Measurements from ENCODE around the gene ZNF718. TPM values are rescaled to one million over a fixed set of nuclear protein-coding genes. Genes with fewer than 3 reads are reported as not detected.

Gene ZNF718
- total RNA-seq, 4 donors from 2014 or later: 4.9 to 9.4 (median 7.3) TPM

- H3K36me3 ChIP-seq: peaks cover 1 to 63% (median 28%) of the 10 kb centered on the region in 4 donors
- TF ChIP-seq POLR2A (IDR thresholded peaks at IDR 0.05): no peak
- TF ChIP-seq EP300 (IDR thresholded peaks at IDR 0.05; ENCODE audit: low read depth): no peak
- no peak for TF ChIP-seq POLR2AphosphoS5 (IDR thresholded peaks at IDR 0.05)
- TF ChIP-seq CTCF (IDR thresholded peaks at IDR 0.05): no peak
- H3K27ac ChIP-seq: no peak overlapping the region
- no peak overlapping the region for H3K4me3 ChIP-seq
- DNase-seq: no peak
- intact Hi-C loops (cut with DNase I; ENCODE audit: low total_unique reads) (no loop called here), in situ Hi-C loops (cut with MboI; ENCODE audit: low pct_ligation_motif_present in 1 of 4, low pct_unique_long_range_greater_than_20kb in 1 of 4, low sequenced_read_pairs in 3 of 4) (no loop called here)
- 100% methylated on average over 1 of the region's 1 CpG for WGBS, 2 donors (ENCODE audit: low coverage in 1 of 2)
- peaks cover 31 to 40% of the 10 kb centered on the region in 2 donors for H3K9me3 ChIP-seq
- no peaks in the 10 kb centered on the region for H3K27me3 ChIP-seq
- no peaks in the 10 kb centered on the region for H3K4me1 ChIP-seq
Measured at GRCh38 chr4:132483-132882, 8.2 kb downstream of the ZNF718 start.

- peaks cover 3 to 89% (median 48%) of the 10 kb centered on the region in 4 donors for H3K36me3 ChIP-seq
- H3K27me3 ChIP-seq: no peaks in the 10 kb centered on the region
- H3K9me3 ChIP-seq: peaks cover 68 to 81% of the 10 kb centered on the region in 2 donors
- intact Hi-C loops (cut with DNase I; ENCODE audit: low total_unique reads): no loop called here
- in situ Hi-C loops (cut with MboI; ENCODE audit: low pct_ligation_motif_present in 1 of 4, low pct_unique_long_range_greater_than_20kb in 1 of 4, low sequenced_read_pairs in 3 of 4): no loop called here
- DNase-seq: no peak
- H3K27ac ChIP-seq: no peak overlapping the region
- TF ChIP-seq EP300 (IDR thresholded peaks at IDR 0.05; ENCODE audit: low read depth): no peak
- TF ChIP-seq POLR2A (IDR thresholded peaks at IDR 0.05): no peak
- no peak for TF ChIP-seq POLR2AphosphoS5 (IDR thresholded peaks at IDR 0.05)
- no peak for TF ChIP-seq CTCF (IDR thresholded peaks at IDR 0.05)
- H3K4me3 ChIP-seq: no peak overlapping the region
- no peaks in the 10 kb centered on the region for H3K4me1 ChIP-seq
- 67 to 83% methylated on average over 3 of the region's 3 CpGs for WGBS, 2 donors (ENCODE audit: low coverage in 1 of 2)
Measured at GRCh38 chr4:138935-139334, 14.6 kb downstream of the ZNF718 start.

GRCh38 chr4:139691-140090 lies 15.4 kb downstream of the ZNF718 start:
- in situ Hi-C loops (cut with MboI; ENCODE audit: low pct_ligation_motif_present in 1 of 4, low pct_unique_long_range_greater_than_20kb in 1 of 4, low sequenced_read_pairs in 3 of 4): no loop called here

GRCh38 chr4:146621-147020 lies 22.3 kb downstream of the ZNF718 start:
- TF ChIP-seq CTCF (IDR thresholded peaks at IDR 0.05): no peak
- TF ChIP-seq POLR2A (IDR thresholded peaks at IDR 0.05): no peak
- TF ChIP-seq EP300 (IDR thresholded peaks at IDR 0.05; ENCODE audit: low read depth): no peak
- no peak for TF ChIP-seq POLR2AphosphoS5 (IDR thresholded peaks at IDR 0.05)
- in situ Hi-C loops (cut with MboI; ENCODE audit: low pct_ligation_motif_present in 1 of 4, low pct_unique_long_range_greater_than_20kb in 1 of 4, low sequenced_read_pairs in 3 of 4) (no loop called here), intact Hi-C loops (cut with DNase I; ENCODE audit: low total_unique reads) (no loop called here)
- no peaks in the 10 kb centered on the region for H3K27me3 ChIP-seq
- DNase-seq: no peak
- no peak overlapping the region for H3K27ac ChIP-seq
- H3K9me3 ChIP-seq: peaks cover 81 to 91% of the 10 kb centered on the region in 2 donors
- WGBS, 2 donors (ENCODE audit: low coverage in 1 of 2): 92 to 95% methylated on average over 1 of the region's 1 CpG
- no peaks in the 10 kb centered on the region for H3K4me1 ChIP-seq
- H3K4me3 ChIP-seq: no peak overlapping the region
- peaks cover 0 to 53% (median 24%) of the 10 kb centered on the region in 4 donors for H3K36me3 ChIP-seq

More at GRCh38 chr4:139691-140090, 15.4 kb downstream of the ZNF718 start:
- Histone ChIP-seq H3K27ac (no peak overlapping the region), H3K36me3 (peaks cover 3 to 81% (median 43%) of the 10 kb centered on the region in 4 donors), H3K4me1 (no peaks in the 10 kb centered on the region), H3K4me3 (no peak overlapping the region), H3K27me3 (no peaks in the 10 kb centered on the region), H3K9me3 (peaks cover 74 to 80% of the 10 kb centered on the region in 2 donors)
- WGBS, 2 donors (ENCODE audit: low coverage in 1 of 2): 95 to 96% methylated on average over 8 of the region's 8 CpGs
- no peak for DNase-seq
- intact Hi-C loops (cut with DNase I; ENCODE audit: low total_unique reads): no loop called here
- no peak for TF ChIP-seq CTCF (IDR thresholded peaks at IDR 0.05)
- no peak for TF ChIP-seq POLR2A (IDR thresholded peaks at IDR 0.05)
- no peak for TF ChIP-seq EP300 (IDR thresholded peaks at IDR 0.05; ENCODE audit: low read depth)
- TF ChIP-seq POLR2AphosphoS5 (IDR thresholded peaks at IDR 0.05): no peak

Data from transverse colon (tissue), 4 donors.